Activated CD4-positive, alpha-beta T cell treated with anti-CD3 and anti-CD28 coated beads, Interleukin-2, amount 10 ng/mL, durations not matched to agents 24 days and 14 days (primary cell): ENCODE data around the gene ACYP1. TPM values are rescaled to one million over a fixed set of nuclear protein-coding genes. Genes with fewer than 3 reads are reported as not detected.

Source experiments
- DNase-seq: peaks from one replicate; pipeline ENCODE4 v3.0.0; 2022
- H3K27ac Mint-ChIP-seq: one replicate; pipeline ENCODE4 v1.8.0; 2022; ENCODE audit warnings: mild to moderate bottlenecking, mixed read lengths
- H3K27me3 Mint-ChIP-seq: one replicate; pipeline ENCODE4 v1.8.0; 2022; ENCODE audit warnings: mixed read lengths
- H3K36me3 Mint-ChIP-seq: one replicate; pipeline ENCODE4 v1.8.0; 2022; ENCODE audit warnings: low read depth, mild to moderate bottlenecking, mixed read lengths
- H3K4me1 Mint-ChIP-seq: one replicate; pipeline ENCODE4 v1.8.0; 2021; ENCODE audit warnings: mixed read lengths
- H3K4me3 Mint-ChIP-seq: one replicate; pipeline ENCODE4 v1.8.0; 2022; ENCODE audit warnings: mild to moderate bottlenecking, moderate library complexity, mixed read lengths
- H3K9me3 Mint-ChIP-seq: one replicate; pipeline ENCODE4 v1.8.0; 2021; ENCODE audit warnings: mixed read lengths
- intact Hi-C: fragments of 100-400 bp; cut with micrococcal nuclease; formaldehyde crosslinking; loops from one replicate; pipeline ENCODE4 v1.15.1; 2023
- total RNA-seq: library from RNA; stranded (reverse); gene quantifications from 2 replicates; pipeline ENCODE4 v1.2.3, GENCODE V29; 2022

Gene ACYP1
- total RNA-seq, 1 donor from 2014 or later, result 46.0 TPM

GRCh38 chr14:75013290-75013689 is 50.5 kb downstream of the ACYP1 start:
- intact Hi-C loops, result loop anchor here (5.0 kb wide), 1 partner anchor 34 kb away; no protein-coding TSS in a partner anchor
- no peak overlapping the region for H3K27ac Mint-ChIP-seq
- no peak for DNase-seq
- H3K9me3 Mint-ChIP-seq, result no peaks in the 10 kb centered on the region
- peaks cover 10% of the 10 kb centered on the region for H3K4me1 Mint-ChIP-seq
- H3K4me3 Mint-ChIP-seq, result no peak overlapping the region
- H3K36me3 Mint-ChIP-seq, result peaks cover 69% of the 10 kb centered on the region
- H3K27me3 Mint-ChIP-seq, result no peaks in the 10 kb centered on the region

GRCh38 chr14:75011356-75011994 is 52.3 kb downstream of the ACYP1 start:
- no peak for DNase-seq

GRCh38 chr14:75010472-75011093 is 53.2 kb downstream of the ACYP1 start:
- Mint-ChIP-seq H3K4me3 (no peak overlapping the region), H3K27me3 (no peaks in the 10 kb centered on the region), H3K4me1 (peaks cover 17% of the 10 kb centered on the region), H3K36me3 (peaks cover 75% of the 10 kb centered on the region), H3K9me3 (no peaks in the 10 kb centered on the region), H3K27ac (no peak overlapping the region)
- intact Hi-C loops, result loop anchor here (1.0 to 5.0 kb wide), 2 partner anchors 8 to 37 kb away; partner anchors contain the start of gene EIF2B2
- DNase-seq, result no peak

More at GRCh38 chr14:75011356-75011994, 52.3 kb downstream of the ACYP1 start:
- Mint-ChIP-seq H3K4me3 (no peak overlapping the region), H3K9me3 (no peaks in the 10 kb centered on the region), H3K27ac (peak overlapping the region; percentile 74), H3K36me3 (peaks cover 74% of the 10 kb centered on the region), H3K27me3 (no peaks in the 10 kb centered on the region), H3K4me1 (peaks cover 14% of the 10 kb centered on the region)
- intact Hi-C loops, result loop anchor here (1.0 to 5.0 kb wide), 2 partner anchors 9 to 36 kb away; partner anchors contain the start of gene EIF2B2

GRCh38 chr14:75009176-75009575 is 54.6 kb downstream of the ACYP1 start:
- no peaks in the 10 kb centered on the region for H3K9me3 Mint-ChIP-seq
- H3K27ac Mint-ChIP-seq, result no peak overlapping the region
- intact Hi-C loops, result no loop called here

DNA sequence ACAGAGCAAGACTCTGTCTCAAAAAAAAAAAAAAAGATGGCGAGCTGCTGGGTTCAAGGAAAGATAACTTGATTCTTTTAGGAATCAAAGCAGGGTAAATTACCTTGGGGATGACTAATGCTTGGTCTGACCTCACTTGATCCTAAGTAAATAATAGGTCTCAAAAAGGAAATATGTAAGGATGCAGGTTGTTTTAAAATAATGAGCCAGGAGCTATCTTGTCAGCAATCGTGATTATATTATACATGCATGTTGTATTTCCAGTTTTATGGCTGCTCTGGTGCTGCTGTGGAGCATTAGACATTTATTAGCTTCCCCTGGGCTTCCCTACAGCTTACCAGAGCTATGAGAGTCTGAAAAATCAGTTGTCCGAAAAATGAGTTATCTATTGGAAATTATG is 58.5 kb downstream of the ACYP1 start:
- peaks cover 35% of the 10 kb centered on the region for H3K4me1 Mint-ChIP-seq
- H3K4me3 Mint-ChIP-seq, result no peak overlapping the region
- H3K36me3 Mint-ChIP-seq, result peaks cover 65% of the 10 kb centered on the region
- H3K9me3 Mint-ChIP-seq, result peaks cover 3% of the 10 kb centered on the region
- H3K27me3 Mint-ChIP-seq, result peaks cover 2% of the 10 kb centered on the region
- no peak for DNase-seq
- no peak overlapping the region for H3K27ac Mint-ChIP-seq
- intact Hi-C loops, result no loop called here

More at GRCh38 chr14:75009176-75009575, 54.6 kb downstream of the ACYP1 start:
- H3K4me1 Mint-ChIP-seq, result peaks cover 29% of the 10 kb centered on the region
- DNase-seq, result no peak
- H3K36me3 Mint-ChIP-seq, result peaks cover 82% of the 10 kb centered on the region
- no peaks in the 10 kb centered on the region for H3K27me3 Mint-ChIP-seq
- H3K4me3 Mint-ChIP-seq, result no peak overlapping the region

DNA sequence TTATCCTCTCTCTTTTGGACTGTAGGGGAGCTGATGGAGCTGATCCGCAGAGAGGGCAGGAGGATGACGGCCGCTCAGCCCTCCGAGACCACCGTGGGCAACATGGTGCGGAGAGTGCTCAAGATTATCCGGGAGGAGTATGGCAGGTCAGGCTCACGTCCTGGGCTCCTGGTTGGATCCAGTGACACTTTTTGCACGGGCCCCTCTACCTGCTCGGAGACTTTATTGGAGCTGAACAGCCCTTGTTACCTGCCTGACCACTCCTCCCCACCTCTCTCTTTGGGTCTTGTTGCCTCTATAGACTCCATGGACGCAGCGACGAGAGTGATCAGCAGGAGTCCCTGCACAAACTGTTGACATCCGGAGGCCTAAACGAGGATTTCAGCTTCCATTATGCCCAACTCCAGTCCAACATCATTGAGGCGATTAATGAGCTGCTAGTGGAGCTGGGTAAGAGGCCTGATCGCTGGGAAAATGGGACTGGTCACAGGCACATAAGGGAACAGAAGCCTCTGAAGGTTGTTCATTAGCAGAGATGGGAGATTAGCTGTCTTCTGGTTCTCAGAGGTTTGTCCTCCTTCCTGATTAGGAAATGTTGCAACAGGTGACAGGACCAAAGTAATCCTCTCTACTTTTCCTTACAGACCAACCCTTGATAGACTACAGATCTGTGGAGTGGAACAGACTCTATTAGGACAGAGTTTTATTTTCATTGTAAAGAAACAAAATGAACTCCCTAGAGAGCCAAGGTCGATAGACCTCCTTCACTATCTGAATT is 60.4 kb downstream of the ACYP1 start:
- Mint-ChIP-seq H3K9me3 (peaks cover 3% of the 10 kb centered on the region), H3K27ac (peak overlapping the region; percentile 94), H3K4me1 (peaks cover 35% of the 10 kb centered on the region), H3K27me3 (peaks cover 8% of the 10 kb centered on the region), H3K4me3 (peak overlapping the region; percentile 99), H3K36me3 (peaks cover 47% of the 10 kb centered on the region)
- intact Hi-C loops, result loop anchor here (2.0 to 5.0 kb wide), 3 partner anchors 61 to 173 kb away; partner anchors contain the start of genes TMED10 and ZC2HC1C
- DNase-seq, result peak; percentile 72

Other genes starting within 250 kb of the ACYP1 start
- not detected in 2 replicates for gene PROX2, start 187.9 kb downstream of the ACYP1 start, total RNA-seq
- 110 and 111 TPM in 2 replicates for gene DLST, start 182.1 kb downstream of the ACYP1 start, total RNA-seq
- gene RPS6KL1, start 140.8 kb downstream of the ACYP1 start, total RNA-seq, result 7.0 and 9.6 TPM in 2 replicates
- 0.23 and 0.24 TPM in 2 replicates for gene PGF, start 108.4 kb downstream of the ACYP1 start, total RNA-seq
- 51.6 and 53.3 TPM in 2 replicates for gene EIF2B2, start 61.1 kb downstream of the ACYP1 start, total RNA-seq
- 27.7 and 28.3 TPM in 2 replicates for gene MLH3, start 12.6 kb downstream of the ACYP1 start, total RNA-seq
- gene ZC2HC1C, start 5.6 kb upstream of the ACYP1 start, total RNA-seq, result 0.82 and 1.6 TPM in 2 replicates
- 66.6 and 68.8 TPM in 2 replicates for gene NEK9, start 63.0 kb upstream of the ACYP1 start, total RNA-seq
- gene TMED10, start 112.6 kb upstream of the ACYP1 start, total RNA-seq, result 192 and 200 TPM in 2 replicates
- 26.5 and 29.6 TPM in 2 replicates for gene FOS, start 214.8 kb upstream of the ACYP1 start, total RNA-seq